Peyer's patch (tissue), 4 donors: Measurements from ENCODE around the gene TPPP. TPM values are rescaled to one million over a fixed set of nuclear protein-coding genes. Genes with fewer than 3 reads are reported as not detected.

Source experiments
- DNase-seq, 3 donors: peaks; one replicate each; pipeline ENCODE4 v3.0.0-alpha.2; 2017 to 2019
- H3K27ac ChIP-seq, 4 donors: fragments of 200-600 bp; sonication (generic); one replicate each; pipeline ENCODE4 v1.5.1; 2016 to 2019
- H3K27me3 ChIP-seq, 2 donors: fragments of 200-600 bp; sonication (generic); one replicate each; pipeline ENCODE4 v1.5.1; 2019
- H3K36me3 ChIP-seq, 3 donors: fragments of 200-600 bp; sonication (generic); one replicate each; pipeline ENCODE4 v1.5.1; 2016 to 2019
- H3K4me1 ChIP-seq, 4 donors: fragments of 200-600 bp; sonication (generic); one replicate each; pipeline ENCODE4 v1.5.1; 2016 to 2019
- H3K4me3 ChIP-seq, 4 donors: fragments of 200-600 bp; sonication (generic); 1 replicate in 3 of 4; 2 replicates in 1 of 4; pipeline ENCODE4 v1.5.1; 2016 to 2019; ENCODE audit warnings: mild to moderate bottlenecking in 1 of 4
- H3K9me3 ChIP-seq, 4 donors: fragments of 200-600 bp; sonication (generic); one replicate each; pipeline ENCODE4 v1.5.1; 2016 to 2019; ENCODE audit warnings: mild to moderate bottlenecking in 1 of 4
- CTCF ChIP-seq, 6 experiments: fragments of 450-650 bp in 4 of 6; fragments of 200-600 bp in 2 of 6; sonication (generic) in 1 of 6; IDR thresholded peaks; one replicate each; pipeline ENCODE4 v1.5.1; 2017 to 2019; ENCODE audit warnings: antibody characterized with exemption in 6 of 6, mild to moderate bottlenecking in 3 of 6, moderate library complexity in 1 of 6
- POLR2A ChIP-seq, 2 donors: fragments of 450-650 bp; IDR thresholded peaks; one replicate each; pipeline ENCODE4 v1.5.1; 2017; ENCODE audit warnings: antibody characterized with exemption in 2 of 2, mild to moderate bottlenecking in 2 of 2, moderate library complexity in 2 of 2
- total RNA-seq, 4 donors: library from RNA; depleted of rRNA; stranded (reverse); fragments of >200 nt; gene quantifications; one replicate each; pipeline ENCODE4 v1.1.0, GENCODE V29; 2016

Gene TPPP
- total RNA-seq, 4 donors from 2014 or later, result 7.4 to 60.5 (median 14.5) TPM

- no peaks in the 10 kb centered on the region for H3K9me3 ChIP-seq
- no peak overlapping the region for H3K27ac ChIP-seq
- H3K27me3 ChIP-seq, result no peaks in the 10 kb centered on the region
- peaks cover 0 to 41% (median 16%) of the 10 kb centered on the region in 4 donors for H3K4me1 ChIP-seq
- H3K36me3 ChIP-seq, result no peaks in the 10 kb centered on the region
- peak in 1 of 3 donors; percentile 49 for DNase-seq
- no peak overlapping the region for H3K4me3 ChIP-seq
- no peak for TF ChIP-seq CTCF (IDR thresholded peaks at IDR 0.05)
- no peak for TF ChIP-seq POLR2A (IDR thresholded peaks at IDR 0.05)
These were observed 17.9 kb downstream of the TPPP start for GRCh38 chr5:675111-675870.

GRCh38 chr5:674630-675011, 18.5 kb downstream of the TPPP start:
- H3K4me3 ChIP-seq, result no peak overlapping the region
- H3K27ac ChIP-seq, result peak overlapping the region in 1 of 4 donors; percentile 58
- no peaks in the 10 kb centered on the region for H3K27me3 ChIP-seq
- DNase-seq, result peak in 1 of 3 donors; percentile 46
- H3K4me1 ChIP-seq, result peaks cover 0 to 41% (median 16%) of the 10 kb centered on the region in 4 donors
- no peaks in the 10 kb centered on the region for H3K36me3 ChIP-seq
- TF ChIP-seq POLR2A (IDR thresholded peaks at IDR 0.05) (no peak), CTCF (IDR thresholded peaks at IDR 0.05) (no peak)
- H3K9me3 ChIP-seq, result no peaks in the 10 kb centered on the region

- Histone ChIP-seq H3K36me3 (no peaks in the 10 kb centered on the region), H3K9me3 (peaks cover 0 to under 1% (median 0%) of the 10 kb centered on the region in 4 donors), H3K27ac (peak overlapping the region in 1 of 4 donors; percentile 71), H3K4me1 (peaks cover 0 to 41% (median 16%) of the 10 kb centered on the region in 4 donors), H3K27me3 (no peaks in the 10 kb centered on the region), H3K4me3 (no peak overlapping the region)
- DNase-seq, result peak in 1 of 3 donors; percentile 45
- TF ChIP-seq POLR2A (IDR thresholded peaks at IDR 0.05), result no peak
- TF ChIP-seq CTCF (IDR thresholded peaks at IDR 0.05), result no peak
These were observed 19.1 kb downstream of the TPPP start for GRCh38 chr5:673831-674629.

GRCh38 chr5:673161-673830, 19.9 kb downstream of the TPPP start:
- DNase-seq, result peak in 1 of 3 donors; percentile 46

More at GRCh38 chr5:673161-673830, 19.9 kb downstream of the TPPP start:
- Histone ChIP-seq H3K27ac (peak overlapping the region in 2 of 4 donors; percentile 25 to 71), H3K4me3 (peak overlapping the region in 2 of 4 donors; percentile 11 to 38), H3K4me1 (peaks cover 0 to 41% (median 16%) of the 10 kb centered on the region in 4 donors), H3K36me3 (no peaks in the 10 kb centered on the region), H3K9me3 (peaks cover 0 to 5% (median 0%) of the 10 kb centered on the region in 4 donors), H3K27me3 (no peaks in the 10 kb centered on the region)
- TF ChIP-seq CTCF (IDR thresholded peaks at IDR 0.05) (no peak), POLR2A (IDR thresholded peaks at IDR 0.05) (no peak)
